HG02981 (cell line): ENCODE results near the gene KIF4A.

ENCODE experiments used
- ATAC-seq: cut with Tn5 transposase; IDR thresholded peaks from one replicate; pipeline ENCODE4 v1.9.1; 2021; ENCODE audit warnings: mild to moderate bottlenecking, moderate library complexity; ENCODE audit not compliant: unreplicated experiment

The KIF4A gene

GRCh38 chrX:70437011-70437410 lies 147.1 kb downstream of the KIF4A start:
- no peak for ATAC-seq

- ATAC-seq, result no peak
Observed at GRCh38 chrX:70437921-70438665, 148.2 kb downstream of the KIF4A start.

GRCh38 chrX:70439016-70439415 lies 149.1 kb downstream of the KIF4A start:
- no peak for ATAC-seq

- ATAC-seq, result no peak
Observed at GRCh38 chrX:70442224-70442623, 152.3 kb downstream of the KIF4A start.

- no peak for ATAC-seq
Observed at GRCh38 chrX:70444326-70444945, 154.5 kb downstream of the KIF4A start, which contains the start of gene DLG3. TSS of gene DLG3 (plus strand) at chrX:70444835. CDS start at chrX:70445202, 367 bp downstream.

GRCh38 chrX:70444946-70445656 lies 155.2 kb downstream of the KIF4A start:
- no peak for ATAC-seq

GRCh38 chrX:70445951-70446350 lies 156.0 kb downstream of the KIF4A start:
- ATAC-seq, result no peak

GRCh38 chrX:70446380-70447350 lies 156.8 kb downstream of the KIF4A start:
- ATAC-seq, result no peak

- ATAC-seq, result no peak
Observed at GRCh38 chrX:70449457-70449966, 159.6 kb downstream of the KIF4A start.

- peak; percentile 29 for ATAC-seq
Observed at GRCh38 chrX:70452143-70452733, 162.3 kb downstream of the KIF4A start.

- no peak for ATAC-seq
Observed at GRCh38 chrX:70453024-70453618, 163.2 kb downstream of the KIF4A start.

GRCh38 chrX:70454441-70455365 lies 164.8 kb downstream of the KIF4A start:
- peak; percentile 54 for ATAC-seq

GRCh38 chrX:70455366-70456202 lies 165.7 kb downstream of the KIF4A start:
- ATAC-seq, result no peak

GRCh38 chrX:70456256-70456655 lies 166.4 kb downstream of the KIF4A start:
- ATAC-seq, result no peak

GRCh38 chrX:70461026-70461425 lies 171.1 kb downstream of the KIF4A start:
- no peak for ATAC-seq

- no peak for ATAC-seq
Observed at GRCh38 chrX:70464051-70464450, 174.1 kb downstream of the KIF4A start.

GRCh38 chrX:70466968-70467367 lies 177.1 kb downstream of the KIF4A start:
- ATAC-seq, result no peak

- no peak for ATAC-seq
Observed at GRCh38 chrX:70468709-70469108, 178.8 kb downstream of the KIF4A start.
